ENCODE data around the gene USP3. TPM values are rescaled to one million over a fixed set of nuclear protein-coding genes. Genes with fewer than 3 reads are reported as not detected.
"Not testable (repeated sequence)": the region's sequence is repeated elsewhere in the genome, so short reads cannot be mapped to it uniquely, and the experiment has no call there.

Gene USP3
- total RNA-seq, 4 donors from 2014 or later, result 27.3 to 52.8 (median 32.2) TPM

- Histone ChIP-seq H3K27ac (peak overlapping the region; percentile 44 to 77 (median 68)), H3K9me3 (no peaks in the 10 kb centered on the region), H3K4me1 (peaks cover 8 to 39% (median 20%) of the 10 kb centered on the region in 3 donors), H3K27me3 (no peaks in the 10 kb centered on the region), H3K4me3 (no peak overlapping the region), H3K36me3 (peaks cover 0 to 81% (median 0%) of the 10 kb centered on the region in 3 donors)
- TF ChIP-seq CTCF (IDR thresholded peaks at IDR 0.05) (peak; percentile 46 to 79 (median 75)), POLR2A (IDR thresholded peaks at IDR 0.05) (no peak)
- WGBS, 2 donors, result 0 to 1% methylated on average over 6 of the region's 6 CpGs
- intact Hi-C loops (cut with DNase I), result no loop called here
- no peak for DNase-seq
Measured at GRCh38 chr15:63610209-63610841, 105.9 kb downstream of the USP3 start.

- no peaks in the 10 kb centered on the region for H3K9me3 ChIP-seq
- H3K36me3 ChIP-seq, result peaks cover 0 to 85% (median 3%) of the 10 kb centered on the region in 3 donors
- TF ChIP-seq POLR2A (IDR thresholded peaks at IDR 0.05) (no peak), CTCF (IDR thresholded peaks at IDR 0.05) (no peak)
- no peak for DNase-seq
- peaks cover 8 to 39% (median 15%) of the 10 kb centered on the region in 3 donors for H3K4me1 ChIP-seq
- intact Hi-C loops (cut with DNase I), result no loop called here
- no peak overlapping the region for H3K4me3 ChIP-seq
- peak overlapping the region in 3 of 4 donors; percentile 63 to 77 (median 74) for H3K27ac ChIP-seq
- 61 to 67% methylated on average over 3 of the region's 3 CpGs for WGBS, 2 donors
- no peaks in the 10 kb centered on the region for H3K27me3 ChIP-seq
Measured at GRCh38 chr15:63611177-63611576, 106.8 kb downstream of the USP3 start.

- TF ChIP-seq CTCF (IDR thresholded peaks at IDR 0.05) (no peak), POLR2A (IDR thresholded peaks at IDR 0.05) (no peak)
- peaks cover 8 to 37% (median 15%) of the 10 kb centered on the region in 3 donors for H3K4me1 ChIP-seq
- intact Hi-C loops (cut with DNase I), result no loop called here
- no peak overlapping the region for H3K27ac ChIP-seq
- WGBS, 2 donors, result 93 to 94% methylated on average over 11 to 14 of the region's 15 CpGs
- no peak for DNase-seq
- peaks cover 0 to 79% (median 6%) of the 10 kb centered on the region in 3 donors for H3K36me3 ChIP-seq
- no peaks in the 10 kb centered on the region for H3K9me3 ChIP-seq
- H3K27me3 ChIP-seq, result no peaks in the 10 kb centered on the region
- no peak overlapping the region for H3K4me3 ChIP-seq
Measured at GRCh38 chr15:63612300-63612699, 107.9 kb downstream of the USP3 start.

GRCh38 chr15:63615935-63616334 is 111.5 kb downstream of the USP3 start:
- Histone ChIP-seq H3K27me3 (no peaks in the 10 kb centered on the region), H3K36me3 (peaks cover 0 to 56% (median 6%) of the 10 kb centered on the region in 3 donors), H3K4me1 (peaks cover under 1 to 22% (median 3%) of the 10 kb centered on the region in 3 donors), H3K27ac (no peak overlapping the region), H3K9me3 (no peaks in the 10 kb centered on the region), H3K4me3 (no peak overlapping the region)
- WGBS, 2 donors, result 69 to 79% methylated on average over 3 of the region's 3 CpGs
- TF ChIP-seq POLR2A (IDR thresholded peaks at IDR 0.05) (no peak), CTCF (IDR thresholded peaks at IDR 0.05) (no peak)
- intact Hi-C loops (cut with DNase I), result no loop called here
- DNase-seq, result no peak

- H3K4me3 ChIP-seq; intact Hi-C loops (cut with DNase I); H3K27me3 ChIP-seq; H3K9me3 ChIP-seq; H3K27ac ChIP-seq; DNase-seq: not testable (repeated sequence)
- H3K36me3 ChIP-seq, result peaks cover 0 to 56% (median 6%) of the 10 kb centered on the region in 3 donors
- WGBS, 2 donors, result 95 to 99% methylated on average over 4 of the region's 4 CpGs
- H3K4me1 ChIP-seq, result peaks cover 0 to 13% (median 0%) of the 10 kb centered on the region in 3 donors
Measured at GRCh38 chr15:63617147-63617546, 112.8 kb downstream of the USP3 start.

GRCh38 chr15:63617627-63618026 is 113.2 kb downstream of the USP3 start:
- DNase-seq; intact Hi-C loops (cut with DNase I); H3K27ac ChIP-seq; H3K9me3 ChIP-seq; H3K4me3 ChIP-seq; H3K27me3 ChIP-seq: not testable (repeated sequence)
- H3K4me1 ChIP-seq, result peaks cover 0 to 13% (median 0%) of the 10 kb centered on the region in 3 donors
- 94 to 96% methylated on average over 2 to 3 of the region's 3 CpGs for WGBS, 2 donors
- peaks cover 0 to 56% (median 10%) of the 10 kb centered on the region in 3 donors for H3K36me3 ChIP-seq

- H3K27me3 ChIP-seq; DNase-seq; intact Hi-C loops (cut with DNase I); H3K4me1 ChIP-seq; H3K9me3 ChIP-seq; H3K4me3 ChIP-seq; H3K27ac ChIP-seq: not testable (repeated sequence)
- peaks cover 0 to 56% (median 30%) of the 10 kb centered on the region in 3 donors for H3K36me3 ChIP-seq
- 100% methylated on average over 1 of the region's 2 CpGs; no CpG with 5 or more reads in 1 of the 2 donors for WGBS, 2 donors
Measured at GRCh38 chr15:63620760-63621159, 116.4 kb downstream of the USP3 start.

Data from esophagus squamous epithelium (tissue), 5 donors.